BE2C (cell line): ENCODE results near the gene TNFAIP8L1.
A peak's percentile ranks its signal among the peaks of the same experiment; 100 is the strongest.

Experiments
- DNase-seq: peaks from one replicate; pipeline ENCODE4 v3.0.0-alpha.2; 2020
- H3K27me3 ChIP-seq: fragments of 250-450 bp; sonication (Bioruptor Pico); 2 replicates; pipeline ENCODE4 v1.5.1; 2020; ENCODE audit warnings: mild to moderate bottlenecking
- H3K36me3 ChIP-seq: fragments of 250-450 bp; sonication (Bioruptor Pico); 2 replicates; pipeline ENCODE4 v1.5.1; 2020; ENCODE audit warnings: mild to moderate bottlenecking
- H3K4me1 ChIP-seq: fragments of 250-450 bp; sonication (Bioruptor Pico); 2 replicates; pipeline ENCODE4 v1.5.1; 2020
- H3K4me3 ChIP-seq: 2 replicates; pipeline ENCODE4 v1.5.1; 2011; ENCODE audit warnings: low read depth, low read length
- H3K9me3 ChIP-seq: fragments of 250-450 bp; sonication (Bioruptor Pico); 2 replicates; pipeline ENCODE4 v1.5.1; 2020
- CTCF ChIP-seq: IDR thresholded peaks from 2 replicates; pipeline ENCODE4 v1.5.1; 2012; ENCODE audit warnings: mild to moderate bottlenecking, low read depth, low read length

TNFAIP8L1 gene

GRCh38 chr19:4662020-4662695, 22.8 kb downstream of the TNFAIP8L1 start:
- H3K36me3 ChIP-seq = peaks cover 49% of the 10 kb centered on the region
- no peaks in the 10 kb centered on the region for H3K9me3 ChIP-seq
- H3K4me3 ChIP-seq = no peak overlapping the region
- H3K27me3 ChIP-seq = no peaks in the 10 kb centered on the region
- no peak for TF ChIP-seq CTCF
- H3K4me1 ChIP-seq = no peaks in the 10 kb centered on the region
- no peak for DNase-seq

DNA sequence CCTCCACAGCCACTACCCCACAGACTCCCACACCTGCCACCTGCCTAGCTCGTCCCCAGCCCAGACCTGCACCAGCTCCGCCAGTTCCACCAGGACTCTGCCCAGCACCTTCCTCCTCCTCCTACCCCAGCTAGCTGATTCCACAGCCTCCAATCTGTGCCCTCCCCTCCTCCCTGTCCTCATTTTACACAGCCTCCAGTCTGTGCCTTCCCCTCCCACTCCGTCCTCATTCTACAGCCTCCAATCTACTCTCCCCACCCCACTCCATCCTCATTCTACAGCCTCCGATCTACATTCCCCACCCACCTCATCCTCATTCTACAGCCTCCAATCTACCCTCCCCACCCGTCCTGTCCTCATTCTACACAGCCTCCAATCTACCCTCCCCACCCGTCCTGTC, 23.5 kb downstream of the TNFAIP8L1 start:
- no peaks in the 10 kb centered on the region for H3K4me1 ChIP-seq
- no peaks in the 10 kb centered on the region for H3K27me3 ChIP-seq
- no peaks in the 10 kb centered on the region for H3K9me3 ChIP-seq
- peaks cover 53% of the 10 kb centered on the region for H3K36me3 ChIP-seq
- H3K4me3 ChIP-seq = no peak overlapping the region
- no peak for TF ChIP-seq CTCF
- no peak for DNase-seq

- H3K4me3 ChIP-seq = no peak overlapping the region
- no peaks in the 10 kb centered on the region for H3K4me1 ChIP-seq
- H3K27me3 ChIP-seq = no peaks in the 10 kb centered on the region
- H3K9me3 ChIP-seq = no peaks in the 10 kb centered on the region
- H3K36me3 ChIP-seq = peaks cover 53% of the 10 kb centered on the region
- no peak for DNase-seq
- no peak for TF ChIP-seq CTCF
Measured at GRCh38 chr19:4664642-4665041, 25.3 kb downstream of the TNFAIP8L1 start.

DNA sequence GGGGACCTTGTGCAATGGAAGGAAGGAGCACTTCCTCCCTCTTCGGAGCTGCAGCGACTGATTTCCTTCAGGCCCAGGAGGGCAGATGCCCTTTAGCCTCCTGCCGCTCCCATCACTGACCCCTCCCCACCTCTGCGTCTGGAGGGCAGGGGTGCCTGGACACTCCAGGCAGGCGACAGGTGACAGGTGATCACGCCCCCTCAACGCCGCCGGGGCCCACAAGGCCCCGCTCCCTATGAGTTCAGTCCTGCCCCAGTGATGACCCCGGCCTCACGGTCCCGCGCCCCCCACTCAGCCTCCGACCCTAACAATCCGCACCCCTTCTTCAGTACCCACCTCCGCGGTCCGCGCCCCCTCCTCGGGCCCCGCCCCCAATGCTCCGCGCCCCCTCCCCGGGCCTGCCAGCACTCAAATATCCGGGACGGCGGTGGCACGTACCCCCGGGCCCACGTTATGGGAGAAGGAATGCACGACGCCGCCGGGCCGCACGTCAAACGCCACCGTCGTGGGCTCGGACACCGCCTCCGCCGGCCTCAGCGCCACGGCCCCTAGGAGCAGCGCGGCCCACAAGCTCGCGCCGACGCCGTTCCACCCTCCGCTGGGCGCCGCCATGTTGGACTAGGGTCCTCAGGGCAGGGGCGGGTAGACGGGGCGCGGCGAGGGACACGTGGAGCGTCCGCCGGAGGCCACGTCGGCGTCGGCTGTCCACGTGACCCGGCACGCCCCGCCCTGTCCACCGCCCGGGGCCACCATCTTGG, 30.6 kb downstream of the TNFAIP8L1 start, which contains the start of gene MYDGF:
Gene MYDGF (minus strand): TSS at position 620 of the 758 bp plus-strand sequence. CDS start 8 bp downstream, at position 612.
- Histone ChIP-seq H3K36me3 (peaks cover 32% of the 10 kb centered on the region), H3K9me3 (no peaks in the 10 kb centered on the region), H3K27me3 (no peaks in the 10 kb centered on the region), H3K4me3 (peak within 1 kb of the TSS; percentile 69), H3K4me1 (peaks cover 8% of the 10 kb centered on the region)
- peak; percentile 98 for DNase-seq
- TF ChIP-seq CTCF = no peak

DNA sequence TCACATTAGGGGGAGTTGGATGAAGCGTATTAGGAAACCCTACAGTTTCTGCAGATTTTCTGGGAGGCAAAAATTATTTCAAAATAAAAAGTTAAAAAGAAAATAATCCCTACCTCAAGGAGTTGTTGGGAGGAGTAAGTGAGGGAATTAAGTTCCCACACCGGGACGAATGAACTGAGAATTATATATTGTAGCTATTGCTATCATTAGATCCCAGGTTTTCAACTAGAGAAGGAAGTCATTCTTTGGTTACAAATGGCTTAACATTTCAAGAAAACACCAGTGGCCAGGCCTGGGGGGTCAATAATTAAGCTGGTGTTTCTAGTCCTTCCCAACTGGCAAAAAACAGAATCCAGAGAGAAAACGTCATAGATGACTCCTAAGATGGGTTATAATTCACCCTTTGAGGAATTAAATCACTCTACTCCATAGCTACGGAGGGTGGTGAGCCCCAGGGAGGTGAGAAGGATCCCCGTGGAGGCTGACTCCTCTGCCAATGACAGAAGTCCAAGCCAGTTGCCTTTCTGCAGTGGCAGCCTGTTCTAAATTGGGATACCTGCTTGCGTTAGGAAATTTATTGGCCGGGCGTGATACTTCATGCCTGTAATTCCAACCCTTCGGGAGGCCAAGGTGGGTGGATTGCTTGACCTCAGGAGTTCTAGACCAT, 32.0 kb downstream of the TNFAIP8L1 start:
- no peaks in the 10 kb centered on the region for H3K9me3 ChIP-seq
- H3K4me1 ChIP-seq = peaks cover 8% of the 10 kb centered on the region
- DNase-seq = no peak
- H3K4me3 ChIP-seq = no peak overlapping the region
- H3K27me3 ChIP-seq = no peaks in the 10 kb centered on the region
- TF ChIP-seq CTCF = no peak
- H3K36me3 ChIP-seq = peaks cover 25% of the 10 kb centered on the region

GRCh38 chr19:4673216-4673615, 33.9 kb downstream of the TNFAIP8L1 start:
- no peak for TF ChIP-seq CTCF
- DNase-seq = no peak
- Histone ChIP-seq H3K4me1 (peaks cover 8% of the 10 kb centered on the region), H3K27me3 (no peaks in the 10 kb centered on the region), H3K9me3 (no peaks in the 10 kb centered on the region), H3K4me3 (no peak overlapping the region), H3K36me3 (peaks cover 16% of the 10 kb centered on the region)
